Loucy (cell line): ENCODE measurements around the gene VSTM5.
"Not testable (repeated sequence)": the region's sequence is repeated elsewhere in the genome, so short reads cannot be mapped to it uniquely, and the experiment has no call there.

Source experiments
- H2AFZ ChIP-seq: fragments of 200-600 bp; sonication (generic); 2 replicates; pipeline ENCODE4 v1.6.0; 2016; ENCODE audit warnings: antibody characterized with exemption, mild to moderate bottlenecking, low read length, moderate library complexity
- H3F3A ChIP-seq: fragments of 200-600 bp; 2 replicates; pipeline ENCODE4 v1.6.0; 2016; ENCODE audit warnings: antibody characterized with exemption, low read depth, mild to moderate bottlenecking
- H3K27me3 ChIP-seq: fragments of 200-600 bp; sonication (generic); 2 replicates; pipeline ENCODE4 v1.6.1; 2014; ENCODE audit warnings: low read length, mild to moderate bottlenecking; ENCODE audit not compliant: insufficient read depth, poor library complexity, severe bottlenecking
- H3K36me3 ChIP-seq: fragments of 200-600 bp; sonication (generic); 2 replicates; pipeline ENCODE4 v1.6.1; 2016; ENCODE audit warnings: low read length; ENCODE audit not compliant: insufficient read depth
- H3K4me1 ChIP-seq: fragments of 200-600 bp; sonication (generic); 2 replicates; pipeline ENCODE4 v1.5.1; 2014; ENCODE audit warnings: low read length, mild to moderate bottlenecking; ENCODE audit not compliant: insufficient read depth, poor library complexity, severe bottlenecking
- H3K4me2 ChIP-seq: fragments of 200-600 bp; sonication (generic); 2 replicates; pipeline ENCODE4 v1.6.0; 2014; ENCODE audit warnings: antibody characterized with exemption, low read length, low read depth, mild to moderate bottlenecking; ENCODE audit not compliant: poor library complexity, severe bottlenecking
- H3K4me3 ChIP-seq: fragments of 200-600 bp; sonication (generic); 2 replicates; pipeline ENCODE4 v1.5.1; 2014; ENCODE audit warnings: low read length, mild to moderate bottlenecking, mixed read lengths; ENCODE audit not compliant: poor library complexity, severe bottlenecking
- H3K79me2 ChIP-seq: fragments of 200-600 bp; sonication (generic); 2 replicates; pipeline ENCODE4 v1.6.1; 2014; ENCODE audit warnings: low read length; ENCODE audit not compliant: insufficient read depth
- H3K9ac ChIP-seq: fragments of 200-600 bp; sonication (generic); 2 replicates; pipeline ENCODE4 v1.6.0; 2014; ENCODE audit warnings: mild to moderate bottlenecking, low read depth, low read length, moderate library complexity; ENCODE audit not compliant: poor library complexity, severe bottlenecking
- H3K9me2 ChIP-seq: fragments of 200-600 bp; sonication (generic); replicated peaks from 2 replicates; pipeline ENCODE4 v1.6.1; 2016; ENCODE audit warnings: low read depth, low read length, mixed read lengths
- H3K9me3 ChIP-seq: fragments of 200-600 bp; sonication (generic); 2 replicates; pipeline ENCODE4 v1.6.1; 2014; ENCODE audit warnings: mild to moderate bottlenecking, antibody characterized with exemption, low read length, low read depth; ENCODE audit not compliant: insufficient read depth
- H4K20me1 ChIP-seq: fragments of 200-600 bp; sonication (generic); 2 replicates; pipeline ENCODE4 v1.6.0; 2014; ENCODE audit warnings: antibody characterized with exemption, low read length, mild to moderate bottlenecking; ENCODE audit not compliant: insufficient read depth, poor library complexity, severe bottlenecking
- CTCF ChIP-seq: fragments of 200-600 bp; sonication (generic); conservative IDR thresholded peaks from 2 replicates; pipeline ENCODE4 v1.5.1; 2014; ENCODE audit warnings: mild to moderate bottlenecking, antibody characterized with exemption, low read length
- EZH2phosphoT487 ChIP-seq: fragments of 200-600 bp; IDR thresholded peaks from 2 replicates; pipeline ENCODE4 v1.6.1; 2018; ENCODE audit warnings: antibody characterized with exemption, mild to moderate bottlenecking, moderate library complexity, borderline replicate concordance

Gene VSTM5

GRCh38 chr11:93783362-93783761 is 67.1 kb downstream of the VSTM5 start:
- H3K79me2 ChIP-seq = peaks cover 50% of the 10 kb centered on the region
- no peak for TF ChIP-seq CTCF
- peak overlapping the region; percentile 80 for H3K4me2 ChIP-seq
- H3F3A ChIP-seq = no peaks in the 10 kb centered on the region
- H3K27me3 ChIP-seq = peaks cover 8% of the 10 kb centered on the region
- peak overlapping the region; percentile 94 for H2AFZ ChIP-seq
- no peaks in the 10 kb centered on the region for H3K9me2 ChIP-seq
- H3K9ac ChIP-seq = peak overlapping the region; percentile 98
- H3K9me3 ChIP-seq = no peaks in the 10 kb centered on the region
- peaks cover 36% of the 10 kb centered on the region for H4K20me1 ChIP-seq
- peak overlapping the region; percentile 83 for H3K4me3 ChIP-seq
- H3K4me1 ChIP-seq = peaks cover 30% of the 10 kb centered on the region
- no peaks in the 10 kb centered on the region for H3K36me3 ChIP-seq

- Histone ChIP-seq H3K4me3 (no peak overlapping the region), H3K9me3 (peaks cover 5% of the 10 kb centered on the region; the same call in 1 of the 2 replicates), H3K27me3 (no peaks in the 10 kb centered on the region), H3K4me2 (no peak overlapping the region), H3K9me2 (no peaks in the 10 kb centered on the region), H3F3A (no peaks in the 10 kb centered on the region), H4K20me1 (no peaks in the 10 kb centered on the region), H3K9ac (no peak overlapping the region), H3K36me3 (no peaks in the 10 kb centered on the region), H2AFZ (no peak overlapping the region), H3K79me2 (no peaks in the 10 kb centered on the region), H3K4me1 (no peaks in the 10 kb centered on the region)
- TF ChIP-seq CTCF = peak; percentile 61
- no peak for TF ChIP-seq EZH2phosphoT487
These were observed 75.1 kb downstream of the VSTM5 start for GRCh38 chr11:93775289-93775688.

GRCh38 chr11:93774560-93774959 is 75.9 kb downstream of the VSTM5 start:
- not testable (repeated sequence) for H3K4me2 ChIP-seq, H3K36me3 ChIP-seq, H3K9me2 ChIP-seq, H3K9me3 ChIP-seq, H3K4me1 ChIP-seq, H3K27me3 ChIP-seq, H3K9ac ChIP-seq, H2AFZ ChIP-seq, H3K79me2 ChIP-seq, H4K20me1 ChIP-seq, H3F3A ChIP-seq, H3K4me3 ChIP-seq

GRCh38 chr11:93773601-93774200 is 76.7 kb downstream of the VSTM5 start:
- no peak for TF ChIP-seq EZH2phosphoT487
- no peak for TF ChIP-seq CTCF
- H3K4me1 ChIP-seq = no peaks in the 10 kb centered on the region
- H3K9me3 ChIP-seq = peaks cover 5% of the 10 kb centered on the region; the same call in 1 of the 2 replicates
- H3K9me2 ChIP-seq = no peaks in the 10 kb centered on the region
- no peaks in the 10 kb centered on the region for H3F3A ChIP-seq
- no peak overlapping the region for H3K4me2 ChIP-seq
- no peaks in the 10 kb centered on the region for H4K20me1 ChIP-seq
- H3K4me3 ChIP-seq = no peak overlapping the region
- H3K27me3 ChIP-seq = no peaks in the 10 kb centered on the region
- no peak overlapping the region for H2AFZ ChIP-seq
- H3K79me2 ChIP-seq = no peaks in the 10 kb centered on the region
- H3K36me3 ChIP-seq = no peaks in the 10 kb centered on the region
- H3K9ac ChIP-seq = no peak overlapping the region
